ENCODE measurements around the gene LLGL1. TPM values are rescaled to one million over a fixed set of nuclear protein-coding genes. Genes with fewer than 3 reads are reported as not detected.

The LLGL1 gene
- total and polyA plus RNA-seq, 2 donors from 2014 or later: 8.0 to 13.7 TPM

GRCh38 chr17:18235743-18236256 lies 10.4 kb downstream of the LLGL1 start:
- intact Hi-C loops (cut with DNase I): no loop called here
- no peak overlapping the region for H3K4me3 ChIP-seq (ENCODE audit: low read length in 3 of 3)
- no peaks in the 10 kb centered on the region for H3K4me1 ChIP-seq (ENCODE audit: control insufficient read depth in 2 of 3, insufficient read depth in 2 of 3, low read depth in 1 of 3, low read length in 3 of 3)
- H3K9ac ChIP-seq (ENCODE audit: low read length in 3 of 3): no peak overlapping the region
- DNase-seq (no peak), FAIRE-seq (no peak)
- no peak for TF ChIP-seq CTCF (IDR thresholded peaks at IDR 0.05; ENCODE audit: borderline replicate concordance, extremely low read depth, insufficient read depth)
- peaks cover 0 to 7% (median 3%) of the 10 kb centered on the region in 3 donors for H3K36me3 ChIP-seq (ENCODE audit: control insufficient read depth in 2 of 3, insufficient read depth in 3 of 3, low read length in 3 of 3)
- H3K27me3 ChIP-seq (ENCODE audit: control insufficient read depth, insufficient read depth, low read length): no peaks in the 10 kb centered on the region
- no peak overlapping the region for H3K27ac ChIP-seq (ENCODE audit: low read depth in 2 of 2, low read length in 2 of 2)
- no peaks in the 10 kb centered on the region for H3K9me3 ChIP-seq (ENCODE audit: control insufficient read depth in 2 of 3, insufficient read depth in 1 of 3, low read length in 3 of 3)

GRCh38 chr17:18236494-18236893 lies 11.1 kb downstream of the LLGL1 start:
- Histone ChIP-seq H3K36me3 (ENCODE audit: control insufficient read depth in 2 of 3, insufficient read depth in 3 of 3, low read length in 3 of 3) (peaks cover 0 to 7% (median 3%) of the 10 kb centered on the region in 3 donors), H3K9me3 (ENCODE audit: control insufficient read depth in 2 of 3, insufficient read depth in 1 of 3, low read length in 3 of 3) (no peaks in the 10 kb centered on the region)

GRCh38 chr17:18237461-18237860 lies 12.0 kb downstream of the LLGL1 start:
- Histone ChIP-seq H3K9ac (ENCODE audit: low read length in 3 of 3) (no peak overlapping the region), H3K36me3 (ENCODE audit: control insufficient read depth in 2 of 3, insufficient read depth in 3 of 3, low read length in 3 of 3) (peaks cover 0 to 7% (median 3%) of the 10 kb centered on the region in 3 donors), H3K27me3 (ENCODE audit: control insufficient read depth, insufficient read depth, low read length) (no peaks in the 10 kb centered on the region), H3K4me3 (ENCODE audit: low read length in 3 of 3) (no peak overlapping the region), H3K27ac (ENCODE audit: low read depth in 2 of 2, low read length in 2 of 2) (no peak overlapping the region), H3K4me1 (ENCODE audit: control insufficient read depth in 2 of 3, insufficient read depth in 2 of 3, low read depth in 1 of 3, low read length in 3 of 3) (no peaks in the 10 kb centered on the region), H3K9me3 (ENCODE audit: control insufficient read depth in 2 of 3, insufficient read depth in 1 of 3, low read length in 3 of 3) (no peaks in the 10 kb centered on the region)
- intact Hi-C loops (cut with DNase I): no loop called here
- FAIRE-seq (no peak), DNase-seq (peak in 1 of 5 donors; percentile 46)
- TF ChIP-seq CTCF (IDR thresholded peaks at IDR 0.05; ENCODE audit: borderline replicate concordance, extremely low read depth, insufficient read depth): no peak

More at GRCh38 chr17:18236494-18236893, 11.1 kb downstream of the LLGL1 start:
- FAIRE-seq (no peak), DNase-seq (peak in 1 of 5 donors; percentile 58)
- Histone ChIP-seq H3K4me1 (ENCODE audit: control insufficient read depth in 2 of 3, insufficient read depth in 2 of 3, low read depth in 1 of 3, low read length in 3 of 3) (no peaks in the 10 kb centered on the region), H3K27me3 (ENCODE audit: control insufficient read depth, insufficient read depth, low read length) (no peaks in the 10 kb centered on the region), H3K4me3 (ENCODE audit: low read length in 3 of 3) (no peak overlapping the region), H3K9ac (ENCODE audit: low read length in 3 of 3) (no peak overlapping the region), H3K27ac (ENCODE audit: low read depth in 2 of 2, low read length in 2 of 2) (no peak overlapping the region)
- intact Hi-C loops (cut with DNase I): no loop called here
- no peak for TF ChIP-seq CTCF (IDR thresholded peaks at IDR 0.05; ENCODE audit: borderline replicate concordance, extremely low read depth, insufficient read depth)

GRCh38 chr17:18238299-18238698 lies 12.9 kb downstream of the LLGL1 start:
- no peak overlapping the region for H3K9ac ChIP-seq (ENCODE audit: low read length in 3 of 3)
- no peaks in the 10 kb centered on the region for H3K4me1 ChIP-seq (ENCODE audit: control insufficient read depth in 2 of 3, insufficient read depth in 2 of 3, low read depth in 1 of 3, low read length in 3 of 3)
- no peaks in the 10 kb centered on the region for H3K9me3 ChIP-seq (ENCODE audit: control insufficient read depth in 2 of 3, insufficient read depth in 1 of 3, low read length in 3 of 3)
- intact Hi-C loops (cut with DNase I): no loop called here
- DNase-seq (no peak), FAIRE-seq (no peak)
- H3K36me3 ChIP-seq (ENCODE audit: control insufficient read depth in 2 of 3, insufficient read depth in 3 of 3, low read length in 3 of 3): peaks cover 0 to 7% (median 3%) of the 10 kb centered on the region in 3 donors
- TF ChIP-seq CTCF (IDR thresholded peaks at IDR 0.05; ENCODE audit: borderline replicate concordance, extremely low read depth, insufficient read depth): no peak
- no peaks in the 10 kb centered on the region for H3K27me3 ChIP-seq (ENCODE audit: control insufficient read depth, insufficient read depth, low read length)
- no peak overlapping the region for H3K4me3 ChIP-seq (ENCODE audit: low read length in 3 of 3)
- H3K27ac ChIP-seq (ENCODE audit: low read depth in 2 of 2, low read length in 2 of 2): no peak overlapping the region
